K562 (cell line): ENCODE measurements around the gene GALNT7. TPM values are rescaled to one million over a fixed set of nuclear protein-coding genes. Genes with fewer than 3 reads are reported as not detected.

ENCODE experiments used
- E2F6 ChIP-seq, 2 experiments: IDR thresholded peaks; 2 replicates each; pipeline ENCODE4 v1.6.1; 2011; ENCODE audit warnings: borderline replicate concordance in 1 of 2, control low read depth in 1 of 2, low read depth in 1 of 2, low read length in 1 of 2, mild to moderate bottlenecking in 1 of 2, mixed read lengths in 1 of 2, moderate library complexity in 1 of 2; ENCODE audit not compliant: insufficient read depth in 1 of 2, insufficient read length in 1 of 2, poor library complexity in 1 of 2, severe bottlenecking in 1 of 2; ENCODE audit errors: extremely low read depth in 1 of 2
- ILF3 ChIP-seq: fragments of 450-650 bp; IDR thresholded peaks from 2 replicates; pipeline ENCODE4 v1.6.1; 2018; ENCODE audit warnings: antibody characterized with exemption, mild to moderate bottlenecking, moderate library complexity, borderline replicate concordance
- MYBL2 ChIP-seq, 2 experiments: fragments of 450-650 bp in 1 of 2; sonication (generic) in 1 of 2; formaldehyde crosslinking in 1 of 2; IDR thresholded peaks; 2 replicates each; pipeline versions ENCODE4 v1.6.1 to v1.8.1; 2017 to 2022; ENCODE audit warnings: borderline replicate concordance in 1 of 2, inconsistent platforms in 1 of 2, low read depth in 1 of 2, mild to moderate bottlenecking in 1 of 2, missing genetic modification reagents in 1 of 2, moderate library complexity in 1 of 2
- NCOA1 ChIP-seq: fragments of 450-650 bp; IDR thresholded peaks from 2 replicates; pipeline ENCODE4 v1.6.1; 2016; ENCODE audit warnings: low read depth
- ZNF316 ChIP-seq: fragments of 450-650 bp; IDR thresholded peaks from 2 replicates; pipeline ENCODE4 v1.6.1; 2016
- ZNF639 ChIP-seq, 2 experiments: fragments of 200-800 bp in 1 of 2; sonication (Bioruptor generic) in 1 of 2; sonication (generic) in 1 of 2; formaldehyde crosslinking in 1 of 2; IDR thresholded peaks in 1 of 2; conservative IDR thresholded peaks in 1 of 2; 2 replicates each; pipeline versions ENCODE4 v1.5.0 to v1.6.1; 2016 to 2020; ENCODE audit warnings: missing compliant biosample characterization in 1 of 2, missing genetic modification characterization in 1 of 2, missing genetic modification reagents in 1 of 2
- polyA plus RNA-seq, 8 experiments: library from polyadenylated mRNA; depleted of rRNA in 4 of 8; stranded (reverse) in 5 of 8; unstranded in 3 of 8; fragments of >200 nt; fragmentation: Nextera tagmentation in 2 of 8; fragmentation: Illumina TruSeq in 1 of 8; extraction: Ambion mirVana in 2 of 8; extraction: Trizol in 1 of 8; gene quantifications; 2 replicates each; pipeline versions ENCODE4 v1.2.1 to v1.2.3, GENCODE V29; 2011 to 2014; ENCODE audit warnings: inconsistent platforms in 1 of 8, missing spikeins in 1 of 8
- total RNA-seq, 7 experiments: library from RNA; depleted of rRNA in 6 of 7; stranded (reverse); fragments of >200 nt in 6 of 7; fragmentation: Illumina TruSeq in 2 of 7; extraction: Trizol in 2 of 7; gene quantifications; 2 replicates each; pipeline versions ENCODE4 v1.2.1 to v1.2.3, GENCODE V29; 2011 to 2021; ENCODE audit warnings: low replicate concordance in 1 of 7
- TF ChIP-seq, protein P1 (sequence below): fragments of 450-650 bp; IDR thresholded peaks from 2 replicates; pipeline ENCODE4 v1.6.1; 2016; ENCODE audit warnings: mild to moderate bottlenecking, moderate library complexity
- TF ChIP-seq, protein P2 (sequence below), 2 experiments: IDR thresholded peaks in 1 of 2; conservative IDR thresholded peaks in 1 of 2; 2 replicates each; pipeline ENCODE4 v1.6.1; 2016; ENCODE audit warnings: low read depth in 2 of 2, mild to moderate bottlenecking in 1 of 2, missing compliant biosample characterization in 1 of 2, missing genetic modification characterization in 1 of 2, moderate library complexity in 1 of 2

Gene GALNT7
- total and polyA plus RNA-seq, 9 of the 15 experiments (the other 6 are each of a cell fraction or from before 2014, with no cell fraction given): 16.7 to 38.7 (median 31.1) TPM

GRCh38 chr4:173188648-173189047, 20.0 kb downstream of the GALNT7 start (continued):
- TF ChIP-seq E2F6 (IDR thresholded peaks at IDR 0.05; ENCODE audit: borderline replicate concordance in 1 of 2, extremely low read depth in 1 of 2, insufficient read depth in 1 of 2, insufficient read length in 1 of 2, low read depth in 1 of 2, low read length in 1 of 2, poor library complexity in 1 of 2, severe bottlenecking in 1 of 2): peak in 1 of 2 experiments; percentile 15
- TF ChIP-seq, protein P1, sequence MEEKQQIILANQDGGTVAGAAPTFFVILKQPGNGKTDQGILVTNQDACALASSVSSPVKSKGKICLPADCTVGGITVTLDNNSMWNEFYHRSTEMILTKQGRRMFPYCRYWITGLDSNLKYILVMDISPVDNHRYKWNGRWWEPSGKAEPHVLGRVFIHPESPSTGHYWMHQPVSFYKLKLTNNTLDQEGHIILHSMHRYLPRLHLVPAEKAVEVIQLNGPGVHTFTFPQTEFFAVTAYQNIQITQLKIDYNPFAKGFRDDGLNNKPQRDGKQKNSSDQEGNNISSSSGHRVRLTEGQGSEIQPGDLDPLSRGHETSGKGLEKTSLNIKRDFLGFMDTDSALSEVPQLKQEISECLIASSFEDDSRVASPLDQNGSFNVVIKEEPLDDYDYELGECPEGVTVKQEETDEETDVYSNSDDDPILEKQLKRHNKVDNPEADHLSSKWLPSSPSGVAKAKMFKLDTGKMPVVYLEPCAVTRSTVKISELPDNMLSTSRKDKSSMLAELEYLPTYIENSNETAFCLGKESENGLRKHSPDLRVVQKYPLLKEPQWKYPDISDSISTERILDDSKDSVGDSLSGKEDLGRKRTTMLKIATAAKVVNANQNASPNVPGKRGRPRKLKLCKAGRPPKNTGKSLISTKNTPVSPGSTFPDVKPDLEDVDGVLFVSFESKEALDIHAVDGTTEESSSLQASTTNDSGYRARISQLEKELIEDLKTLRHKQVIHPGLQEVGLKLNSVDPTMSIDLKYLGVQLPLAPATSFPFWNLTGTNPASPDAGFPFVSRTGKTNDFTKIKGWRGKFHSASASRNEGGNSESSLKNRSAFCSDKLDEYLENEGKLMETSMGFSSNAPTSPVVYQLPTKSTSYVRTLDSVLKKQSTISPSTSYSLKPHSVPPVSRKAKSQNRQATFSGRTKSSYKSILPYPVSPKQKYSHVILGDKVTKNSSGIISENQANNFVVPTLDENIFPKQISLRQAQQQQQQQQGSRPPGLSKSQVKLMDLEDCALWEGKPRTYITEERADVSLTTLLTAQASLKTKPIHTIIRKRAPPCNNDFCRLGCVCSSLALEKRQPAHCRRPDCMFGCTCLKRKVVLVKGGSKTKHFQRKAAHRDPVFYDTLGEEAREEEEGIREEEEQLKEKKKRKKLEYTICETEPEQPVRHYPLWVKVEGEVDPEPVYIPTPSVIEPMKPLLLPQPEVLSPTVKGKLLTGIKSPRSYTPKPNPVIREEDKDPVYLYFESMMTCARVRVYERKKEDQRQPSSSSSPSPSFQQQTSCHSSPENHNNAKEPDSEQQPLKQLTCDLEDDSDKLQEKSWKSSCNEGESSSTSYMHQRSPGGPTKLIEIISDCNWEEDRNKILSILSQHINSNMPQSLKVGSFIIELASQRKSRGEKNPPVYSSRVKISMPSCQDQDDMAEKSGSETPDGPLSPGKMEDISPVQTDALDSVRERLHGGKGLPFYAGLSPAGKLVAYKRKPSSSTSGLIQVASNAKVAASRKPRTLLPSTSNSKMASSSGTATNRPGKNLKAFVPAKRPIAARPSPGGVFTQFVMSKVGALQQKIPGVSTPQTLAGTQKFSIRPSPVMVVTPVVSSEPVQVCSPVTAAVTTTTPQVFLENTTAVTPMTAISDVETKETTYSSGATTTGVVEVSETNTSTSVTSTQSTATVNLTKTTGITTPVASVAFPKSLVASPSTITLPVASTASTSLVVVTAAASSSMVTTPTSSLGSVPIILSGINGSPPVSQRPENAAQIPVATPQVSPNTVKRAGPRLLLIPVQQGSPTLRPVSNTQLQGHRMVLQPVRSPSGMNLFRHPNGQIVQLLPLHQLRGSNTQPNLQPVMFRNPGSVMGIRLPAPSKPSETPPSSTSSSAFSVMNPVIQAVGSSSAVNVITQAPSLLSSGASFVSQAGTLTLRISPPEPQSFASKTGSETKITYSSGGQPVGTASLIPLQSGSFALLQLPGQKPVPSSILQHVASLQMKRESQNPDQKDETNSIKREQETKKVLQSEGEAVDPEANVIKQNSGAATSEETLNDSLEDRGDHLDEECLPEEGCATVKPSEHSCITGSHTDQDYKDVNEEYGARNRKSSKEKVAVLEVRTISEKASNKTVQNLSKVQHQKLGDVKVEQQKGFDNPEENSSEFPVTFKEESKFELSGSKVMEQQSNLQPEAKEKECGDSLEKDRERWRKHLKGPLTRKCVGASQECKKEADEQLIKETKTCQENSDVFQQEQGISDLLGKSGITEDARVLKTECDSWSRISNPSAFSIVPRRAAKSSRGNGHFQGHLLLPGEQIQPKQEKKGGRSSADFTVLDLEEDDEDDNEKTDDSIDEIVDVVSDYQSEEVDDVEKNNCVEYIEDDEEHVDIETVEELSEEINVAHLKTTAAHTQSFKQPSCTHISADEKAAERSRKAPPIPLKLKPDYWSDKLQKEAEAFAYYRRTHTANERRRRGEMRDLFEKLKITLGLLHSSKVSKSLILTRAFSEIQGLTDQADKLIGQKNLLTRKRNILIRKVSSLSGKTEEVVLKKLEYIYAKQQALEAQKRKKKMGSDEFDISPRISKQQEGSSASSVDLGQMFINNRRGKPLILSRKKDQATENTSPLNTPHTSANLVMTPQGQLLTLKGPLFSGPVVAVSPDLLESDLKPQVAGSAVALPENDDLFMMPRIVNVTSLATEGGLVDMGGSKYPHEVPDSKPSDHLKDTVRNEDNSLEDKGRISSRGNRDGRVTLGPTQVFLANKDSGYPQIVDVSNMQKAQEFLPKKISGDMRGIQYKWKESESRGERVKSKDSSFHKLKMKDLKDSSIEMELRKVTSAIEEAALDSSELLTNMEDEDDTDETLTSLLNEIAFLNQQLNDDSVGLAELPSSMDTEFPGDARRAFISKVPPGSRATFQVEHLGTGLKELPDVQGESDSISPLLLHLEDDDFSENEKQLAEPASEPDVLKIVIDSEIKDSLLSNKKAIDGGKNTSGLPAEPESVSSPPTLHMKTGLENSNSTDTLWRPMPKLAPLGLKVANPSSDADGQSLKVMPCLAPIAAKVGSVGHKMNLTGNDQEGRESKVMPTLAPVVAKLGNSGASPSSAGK: peak; percentile 76
- no peak for TF ChIP-seq NCOA1
- no peak for TF ChIP-seq ZNF639 (CRISPR knock-in tag; conservative IDR thresholded peaks at IDR 0.05 in 1 of 2, IDR thresholded peaks at IDR 0.05 in 1 of 2)
- TF ChIP-seq ZNF316: no peak
- TF ChIP-seq ILF3: no peak
- no peak for TF ChIP-seq MYBL2 (IDR thresholded peaks at IDR 0.05; ENCODE audit: low read depth)
- no peak for TF ChIP-seq MYBL2 (CRISPR knock-in tag; IDR thresholded peaks at IDR 0.05; ENCODE audit: borderline replicate concordance)
- TF ChIP-seq, protein P2, sequence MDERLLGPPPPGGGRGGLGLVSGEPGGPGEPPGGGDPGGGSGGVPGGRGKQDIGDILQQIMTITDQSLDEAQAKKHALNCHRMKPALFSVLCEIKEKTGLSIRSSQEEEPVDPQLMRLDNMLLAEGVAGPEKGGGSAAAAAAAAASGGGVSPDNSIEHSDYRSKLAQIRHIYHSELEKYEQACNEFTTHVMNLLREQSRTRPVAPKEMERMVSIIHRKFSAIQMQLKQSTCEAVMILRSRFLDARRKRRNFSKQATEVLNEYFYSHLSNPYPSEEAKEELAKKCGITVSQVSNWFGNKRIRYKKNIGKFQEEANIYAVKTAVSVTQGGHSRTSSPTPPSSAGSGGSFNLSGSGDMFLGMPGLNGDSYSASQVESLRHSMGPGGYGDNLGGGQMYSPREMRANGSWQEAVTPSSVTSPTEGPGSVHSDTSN (CRISPR knock-in tag; IDR thresholded peaks at IDR 0.05; ENCODE audit: low read depth): no peak
- TF ChIP-seq, protein P2 (tag; conservative IDR thresholded peaks at IDR 0.05; ENCODE audit: low read depth): peak; percentile 81
- TF ChIP-seq, all 486 proteins: peak for 8
